Measurements from ENCODE around the gene SMTNL1.

DNA sequence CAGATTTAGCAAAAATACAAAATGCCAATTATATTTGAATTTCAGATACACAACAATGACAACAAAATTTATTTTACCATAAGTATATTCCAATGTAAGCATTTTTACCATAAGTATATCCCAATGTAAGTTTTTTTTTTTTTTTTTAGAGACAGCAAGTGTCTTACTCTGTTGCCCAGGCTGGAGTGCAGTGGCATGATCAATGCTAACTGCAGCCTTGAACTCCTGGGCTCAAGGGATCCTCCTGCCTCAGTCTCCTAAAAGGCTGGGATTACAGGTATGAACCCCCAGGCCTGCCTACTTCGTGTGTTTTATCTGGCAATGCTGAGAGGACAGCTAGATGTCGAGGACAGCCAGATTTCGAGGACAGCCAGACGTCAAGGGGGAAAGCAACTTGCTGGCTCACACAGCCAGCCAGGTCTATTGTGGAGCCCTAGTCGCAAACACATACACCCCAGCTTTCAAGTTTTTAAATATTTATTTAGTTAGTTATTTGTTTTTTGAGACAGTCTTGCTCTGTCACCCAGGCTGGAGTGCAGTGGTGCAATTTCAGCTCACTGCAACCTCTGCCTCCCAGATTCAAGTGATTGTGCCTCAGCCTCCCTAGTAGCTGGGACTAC is 59.0 kb downstream of the SMTNL1 start:
- TF ChIP-seq CTCF (conservative IDR thresholded peaks at IDR 0.05; ENCODE audit: low read length) (no peak), EZH2phosphoT487 (IDR thresholded peaks at IDR 0.05; ENCODE audit: borderline replicate concordance) (no peak)
